Measurements from ENCODE around the gene SMARCC1.

SMARCC1 gene

DNA sequence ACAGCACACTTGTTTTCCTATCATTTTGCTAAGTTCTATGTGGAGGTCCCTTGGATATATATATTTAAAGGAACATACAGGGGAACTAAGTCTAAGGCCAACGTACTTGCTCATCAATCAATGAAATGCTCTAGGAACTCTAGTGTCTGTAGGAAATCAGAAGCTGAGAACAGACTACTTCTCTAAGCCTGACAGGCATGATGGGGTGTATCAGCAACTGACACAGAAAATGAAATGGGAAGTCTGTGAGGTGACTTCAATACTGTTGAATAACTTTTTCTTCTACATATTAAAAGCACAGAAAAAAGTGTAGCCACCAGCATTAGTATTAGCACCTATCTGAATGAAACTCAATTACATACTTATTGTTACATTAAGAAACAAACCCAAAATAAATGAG lies 146.2 kb downstream of the SMARCC1 start:
- DNase-seq (ENCODE audit: low read depth, low spot score) = no peak

DNA sequence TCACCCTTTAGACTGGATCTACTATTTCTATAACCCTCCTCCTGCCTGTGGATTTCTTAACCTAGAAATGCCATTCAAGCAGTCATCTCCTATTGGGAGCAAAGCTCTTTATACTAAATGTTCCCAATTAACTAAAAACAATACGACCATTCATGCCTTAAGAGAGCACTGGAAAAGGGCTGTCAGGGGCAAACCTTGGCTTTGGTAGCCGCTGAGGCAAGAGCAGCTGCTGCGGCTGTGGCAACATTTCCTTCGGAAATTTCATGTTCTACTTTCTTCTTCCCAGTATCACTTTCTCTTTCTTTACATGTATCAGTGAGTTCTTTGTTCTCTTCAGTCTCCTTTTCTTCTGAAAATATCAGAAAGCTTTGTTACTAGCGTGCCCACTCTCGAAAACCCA lies 146.7 kb downstream of the SMARCC1 start:
- DNase-seq (ENCODE audit: low read depth, low spot score) = no peak

DNA sequence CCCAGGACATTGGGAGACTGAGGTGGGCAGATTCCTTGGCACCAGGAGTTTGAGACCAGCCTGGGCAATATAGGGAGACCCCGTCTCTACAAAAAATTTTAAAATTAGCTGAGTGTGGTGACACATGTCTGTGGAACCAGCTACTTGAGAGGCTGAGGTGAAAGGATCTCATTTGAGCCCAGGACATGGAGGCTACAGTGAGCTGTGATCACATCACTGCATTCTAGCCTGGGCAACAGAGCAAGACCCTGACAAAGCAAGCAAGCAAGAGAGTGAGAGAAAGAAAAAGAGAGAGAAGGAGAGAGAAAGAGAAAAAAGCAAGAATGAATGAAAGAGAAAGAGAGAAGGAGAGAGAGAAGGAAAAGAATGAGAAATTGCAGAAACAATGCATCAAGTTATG lies 150.9 kb downstream of the SMARCC1 start:
- DNase-seq (ENCODE audit: low read depth, low spot score) = no peak

DNA sequence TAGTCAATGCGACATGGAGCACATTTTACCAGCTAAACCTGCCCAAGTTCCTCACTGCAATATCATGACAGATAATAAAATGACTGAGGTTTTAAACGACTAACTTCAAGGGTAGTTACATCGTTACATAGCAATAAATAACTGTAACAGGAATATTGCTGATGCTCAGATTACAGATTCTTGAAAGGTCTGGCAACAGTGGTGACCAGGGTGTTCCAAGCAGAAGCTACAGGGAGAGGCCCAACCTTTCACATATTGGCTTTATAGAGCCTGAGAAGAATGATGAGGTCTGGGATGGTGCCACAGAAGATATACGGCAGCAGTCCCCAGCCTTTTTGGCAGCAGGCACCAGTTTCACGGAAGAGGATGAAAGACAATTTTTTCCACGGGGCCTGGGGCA lies 151.9 kb downstream of the SMARCC1 start:
- DNase-seq (ENCODE audit: low read depth, low spot score) = no peak

DNA sequence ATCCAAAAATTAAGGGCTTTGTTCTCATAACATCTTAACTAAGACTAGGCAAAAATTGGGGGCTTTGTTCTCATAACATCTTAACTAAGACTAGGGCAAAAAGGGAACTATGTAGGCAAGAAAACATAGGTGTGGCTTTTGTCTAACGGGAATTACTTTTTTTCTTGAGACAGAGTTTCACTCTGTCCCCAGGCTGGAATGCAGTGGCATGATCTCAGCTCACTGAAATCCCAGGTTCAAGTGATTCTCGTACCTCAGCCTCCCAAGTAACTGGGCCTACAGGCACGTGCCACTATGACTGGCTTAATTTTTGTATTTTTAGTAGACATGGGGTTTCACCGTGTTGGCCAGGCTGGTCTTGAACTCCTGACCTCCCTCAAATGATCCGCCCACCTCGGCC lies 153.3 kb downstream of the SMARCC1 start:
- DNase-seq (ENCODE audit: low read depth, low spot score) = no peak

DNA sequence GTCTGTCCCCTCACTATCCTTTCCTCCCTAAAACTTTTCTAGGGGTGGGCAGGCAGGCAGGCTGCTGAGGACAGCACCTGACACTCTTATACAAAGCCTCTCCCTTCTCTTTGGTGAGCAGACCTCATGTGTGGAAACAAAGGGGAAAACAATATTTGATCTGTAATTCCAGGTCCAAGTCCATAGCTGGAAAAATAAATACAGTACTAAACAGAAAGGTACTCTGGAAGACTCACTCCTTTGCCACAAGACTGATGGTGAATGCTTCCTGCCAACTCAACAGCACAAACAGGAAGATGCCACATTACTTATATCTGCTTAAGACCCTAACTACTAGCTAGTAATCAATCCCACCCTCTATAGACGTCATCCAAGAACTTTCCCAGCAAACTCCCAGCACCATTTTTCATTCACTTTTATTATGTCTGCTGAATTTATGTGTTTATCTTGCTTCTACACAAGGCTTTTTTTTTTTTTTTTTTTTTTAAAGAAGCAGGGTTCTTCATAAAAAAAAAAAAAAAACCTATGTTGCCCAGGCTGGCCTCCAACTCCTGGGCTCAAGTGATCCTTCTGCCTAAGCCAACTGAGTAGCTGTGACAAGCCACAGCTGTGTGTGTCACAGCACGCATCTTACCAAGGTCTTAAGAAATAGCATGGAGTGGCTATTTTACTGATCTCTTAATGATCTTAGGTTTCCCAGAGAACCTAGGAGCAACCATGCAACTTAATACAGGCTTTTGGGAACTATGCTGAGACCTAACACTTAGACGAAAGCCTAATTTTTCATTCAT lies 158.8 kb downstream of the SMARCC1 start:
- no peak for DNase-seq (ENCODE audit: low read depth, low spot score)

DNA sequence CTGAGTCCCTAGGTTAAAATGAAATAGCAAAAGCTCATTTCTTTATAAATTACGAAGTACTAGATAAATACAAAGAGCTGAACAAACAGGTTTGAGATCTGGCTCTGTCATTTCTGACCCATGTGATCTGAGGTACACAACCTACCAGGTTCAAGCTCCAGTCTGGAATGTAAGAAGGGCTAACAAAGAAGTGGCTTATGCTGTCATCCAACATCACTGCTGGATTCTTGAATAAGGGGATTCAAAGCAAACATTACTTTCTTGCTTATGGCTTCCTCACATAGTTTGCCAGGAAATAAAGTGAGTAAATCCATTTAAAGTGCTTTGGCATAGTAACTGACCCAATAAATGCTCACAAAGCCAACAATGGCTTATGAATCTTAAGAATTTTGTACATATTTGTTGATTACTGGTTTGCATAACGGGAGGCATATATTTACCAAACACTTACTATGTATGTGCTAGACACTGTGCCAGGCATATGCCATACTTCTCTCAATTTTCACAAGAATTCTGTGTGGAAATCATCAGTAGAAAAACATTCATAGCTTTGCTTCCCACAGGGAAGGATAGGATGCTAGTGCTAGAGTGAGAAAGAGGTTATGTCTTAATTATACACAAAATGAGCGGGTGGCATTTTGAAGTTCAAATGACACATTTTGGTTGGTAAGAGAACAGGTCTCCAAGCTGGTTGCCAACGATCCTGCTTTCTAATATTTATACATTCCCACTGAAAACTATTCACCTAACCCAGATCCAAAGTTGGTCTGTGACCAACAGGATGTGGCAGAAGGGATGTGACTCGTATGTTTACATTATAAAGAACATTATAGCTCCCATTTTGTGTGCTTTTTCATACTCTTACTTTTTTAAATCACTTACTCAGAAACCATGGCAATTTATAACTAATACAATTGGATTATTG lies 164.3 kb downstream of the SMARCC1 start:
- no peak for DNase-seq (ENCODE audit: low read depth, low spot score)

DNA sequence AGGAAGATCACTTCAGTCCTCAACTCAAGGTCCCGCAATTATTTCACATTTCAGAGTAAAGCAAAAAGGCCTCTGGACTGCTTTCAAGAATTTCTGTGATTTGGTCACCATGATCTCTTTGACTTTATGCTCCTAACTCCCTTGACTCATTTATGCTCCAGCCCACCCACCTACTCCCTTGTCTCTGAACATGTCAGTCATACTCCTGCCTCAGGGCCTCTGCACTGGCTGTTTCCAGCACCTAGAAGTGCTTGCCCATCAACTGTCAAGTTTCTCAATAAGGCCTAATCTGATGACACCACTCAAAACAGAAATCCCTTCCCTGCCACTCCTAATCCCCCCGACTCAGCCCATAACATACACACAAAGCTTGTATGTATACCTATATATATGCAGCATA lies 166.9 kb downstream of the SMARCC1 start:
- DNase-seq (ENCODE audit: low read depth, low spot score) = no peak

DNA sequence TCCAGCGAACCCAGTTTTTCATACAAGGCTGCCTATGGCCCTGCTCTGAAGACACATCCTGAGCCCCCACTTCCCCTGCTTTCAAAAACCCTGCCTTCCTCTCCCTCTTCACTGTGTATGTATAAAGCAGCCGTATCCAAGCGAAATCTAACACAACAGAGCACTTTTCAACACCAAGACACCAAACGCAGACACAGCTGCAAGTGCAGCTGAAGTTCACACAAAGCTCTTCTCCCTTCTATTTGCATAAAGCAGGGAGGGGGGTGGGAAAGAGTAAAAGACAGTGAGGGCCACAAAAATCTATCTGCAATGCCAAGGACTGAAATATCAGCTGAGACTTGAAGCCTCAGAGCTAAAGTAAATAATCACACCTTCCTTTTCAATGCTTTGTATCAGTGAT lies 168.0 kb downstream of the SMARCC1 start:
- DNase-seq (ENCODE audit: low read depth, low spot score) = no peak

DNA sequence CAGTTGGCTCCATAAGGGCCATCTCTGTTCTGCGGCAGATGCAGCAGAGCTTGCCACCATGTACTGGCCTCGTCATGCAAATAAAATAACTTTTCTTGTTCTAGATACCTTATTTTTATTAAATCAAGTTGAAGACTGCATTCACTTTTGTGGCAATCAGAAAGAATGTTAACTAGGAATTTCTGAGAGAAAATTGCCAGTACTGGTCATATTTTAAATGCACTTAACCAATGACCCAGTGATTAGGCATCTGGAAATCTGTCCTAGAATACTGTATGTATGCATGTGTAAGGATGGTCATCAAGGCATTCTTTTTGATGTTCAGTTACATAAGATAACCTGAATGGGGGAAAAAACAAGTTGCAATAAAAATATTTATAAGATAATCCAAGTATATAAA lies 168.8 kb downstream of the SMARCC1 start:
- DNase-seq (ENCODE audit: low read depth, low spot score) = no peak

DNA sequence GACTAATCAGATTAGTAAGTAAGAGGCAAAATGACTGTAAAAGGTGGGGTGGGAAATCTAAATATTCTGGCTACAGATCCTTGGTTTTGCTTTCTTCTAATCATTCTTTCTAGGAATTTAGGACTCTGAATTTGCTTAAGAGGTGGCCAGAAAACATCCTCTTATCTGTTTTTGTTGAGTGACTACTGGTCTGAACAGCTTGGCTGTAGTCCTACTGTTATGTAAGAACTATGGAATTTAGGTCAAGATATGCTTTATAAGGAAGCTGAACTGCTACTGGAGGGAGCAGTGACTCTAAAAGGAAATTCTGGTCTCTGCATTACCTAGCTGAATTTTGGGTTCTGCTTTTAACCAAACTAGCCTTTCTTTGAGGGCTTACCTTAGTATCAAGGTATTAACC lies 169.5 kb downstream of the SMARCC1 start:
- no peak for DNase-seq (ENCODE audit: low read depth, low spot score)

DNA sequence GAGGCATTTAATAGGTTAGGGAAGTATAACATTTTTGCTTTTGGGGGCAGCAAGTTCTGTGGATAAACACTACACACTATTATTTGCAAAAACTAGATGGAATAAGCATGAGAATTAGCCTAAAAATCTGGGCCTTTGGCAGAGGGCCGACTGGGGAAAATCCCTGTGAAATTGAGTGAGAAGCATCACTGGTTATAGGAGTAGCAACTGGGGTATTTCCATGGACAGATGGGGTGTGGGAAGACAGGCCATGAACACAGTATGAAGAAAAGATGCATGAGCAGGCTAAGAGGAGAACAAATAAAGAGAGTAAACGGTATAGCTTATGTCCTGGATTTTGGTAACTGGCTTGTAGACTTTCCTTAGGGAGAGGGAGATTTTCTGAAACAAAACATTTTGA lies 170.1 kb downstream of the SMARCC1 start:
- no peak for DNase-seq (ENCODE audit: low read depth, low spot score)

DNA sequence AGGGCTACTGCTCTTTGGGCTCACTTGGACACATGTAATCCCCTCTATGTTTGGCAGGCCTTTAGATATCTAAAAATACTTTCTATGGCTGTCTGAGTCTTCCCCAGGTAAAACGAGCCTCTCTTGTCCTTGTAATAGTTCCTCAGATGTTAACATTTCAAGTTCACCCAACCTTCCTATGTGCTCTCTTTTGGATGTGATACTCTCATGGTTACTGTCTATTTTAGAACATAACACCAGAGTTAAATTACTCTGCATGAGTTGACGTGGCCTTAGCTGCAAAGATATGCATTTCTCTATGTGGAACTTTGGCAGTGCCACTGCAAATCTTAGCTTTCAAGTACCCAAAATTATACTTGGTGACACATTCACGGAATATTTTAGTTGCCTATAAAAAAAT lies 171.1 kb downstream of the SMARCC1 start:
- DNase-seq (ENCODE audit: low read depth, low spot score) = no peak

DNA sequence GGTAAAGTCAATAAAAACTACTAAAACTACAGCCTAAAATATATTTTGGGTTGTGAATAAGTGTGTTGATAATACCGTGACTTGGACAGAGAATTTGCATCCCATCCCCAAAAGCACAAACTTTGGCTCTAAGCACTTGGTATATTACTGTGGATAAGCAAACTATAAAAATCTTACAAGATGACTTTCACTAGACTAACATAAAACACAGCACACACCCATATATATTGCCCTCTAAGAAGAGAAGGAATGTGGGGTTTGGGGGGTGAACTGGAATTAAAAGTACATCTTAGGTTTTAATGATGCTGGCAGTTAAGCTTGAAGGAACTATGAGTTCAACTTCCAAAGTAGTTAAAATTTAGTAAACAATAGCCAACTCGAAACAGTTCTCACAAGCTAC lies 174.4 kb downstream of the SMARCC1 start:
- DNase-seq (ENCODE audit: low read depth, low spot score) = no peak

DNA sequence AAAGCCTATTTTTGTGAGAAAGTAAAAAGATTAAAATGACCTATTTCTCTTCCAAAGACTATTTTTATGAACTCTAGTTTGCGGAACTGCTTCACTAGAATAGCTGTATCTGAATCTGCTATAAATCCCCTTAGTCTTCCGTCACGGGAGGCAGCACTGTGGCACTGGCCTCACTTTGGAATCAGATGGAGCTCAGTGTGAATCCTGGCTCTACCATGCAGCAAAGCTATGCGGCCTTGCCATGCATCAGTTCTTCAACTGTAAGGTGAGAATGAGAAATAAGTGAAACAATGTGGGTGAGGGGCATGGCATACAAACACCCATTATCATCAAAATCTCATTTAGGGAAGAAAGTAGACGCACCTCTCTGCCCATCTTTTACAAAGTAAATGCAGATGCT lies 175.5 kb downstream of the SMARCC1 start:
- no peak for DNase-seq (ENCODE audit: low read depth, low spot score)

DNA sequence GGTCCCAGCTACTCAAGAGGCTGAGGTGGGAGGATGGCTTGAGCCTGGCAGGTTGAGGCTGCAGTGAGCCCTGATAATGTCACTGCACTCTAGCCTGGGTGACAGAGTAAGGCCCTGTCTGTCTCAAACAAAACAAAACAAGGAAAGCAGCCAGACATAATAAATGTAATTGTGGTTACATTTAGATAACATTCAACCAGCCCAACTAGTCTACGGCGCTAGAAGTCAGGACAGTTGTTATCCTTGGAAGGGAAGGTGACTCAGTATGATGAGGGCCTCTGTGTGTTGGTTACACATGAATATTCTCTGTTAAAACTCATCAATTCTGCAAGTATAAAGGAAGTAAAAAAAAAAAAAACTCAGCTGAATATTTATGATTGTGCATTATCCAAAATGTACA lies 176.0 kb downstream of the SMARCC1 start:
- DNase-seq (ENCODE audit: low read depth, low spot score) = no peak

DNA sequence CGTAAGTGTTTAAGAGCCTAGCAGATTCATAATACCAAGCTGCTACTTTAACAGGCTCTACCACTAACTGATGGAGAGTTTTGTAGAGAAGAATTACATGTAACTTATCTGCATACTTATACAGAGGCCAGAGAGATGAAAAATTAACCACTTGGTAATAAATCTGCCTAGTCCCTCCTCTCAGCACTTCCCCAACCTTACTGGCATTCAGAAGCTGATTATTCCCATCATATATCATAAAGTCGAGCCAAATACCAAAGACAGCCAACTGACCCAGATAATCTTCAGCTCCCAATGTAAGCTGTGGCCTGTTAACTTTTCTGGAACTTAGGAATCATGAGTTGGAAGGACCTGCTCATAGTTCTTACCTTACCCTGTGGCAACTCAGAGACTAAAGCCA lies 177.5 kb downstream of the SMARCC1 start:
- DNase-seq (ENCODE audit: low read depth, low spot score) = no peak

DNA sequence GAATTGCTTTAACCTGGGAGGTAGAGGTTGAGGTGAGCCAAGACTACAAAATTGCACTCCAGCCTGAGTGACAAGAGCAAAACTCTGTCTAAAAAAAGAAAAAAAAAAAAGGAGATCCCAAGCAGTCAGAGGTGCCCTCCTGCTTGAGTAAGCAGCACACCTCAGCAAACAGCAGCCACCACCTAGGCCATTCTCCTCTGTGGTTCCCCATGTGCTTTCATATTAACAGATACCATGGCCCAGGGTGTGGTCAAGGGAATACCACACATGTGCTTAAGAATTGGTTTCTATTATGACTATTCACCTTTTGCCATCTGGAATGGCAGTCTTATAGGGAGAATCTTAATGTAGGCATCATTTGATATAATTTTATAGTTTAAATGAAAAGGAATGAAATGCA lies 178.4 kb downstream of the SMARCC1 start:
- DNase-seq (ENCODE audit: low read depth, low spot score) = no peak

DNA sequence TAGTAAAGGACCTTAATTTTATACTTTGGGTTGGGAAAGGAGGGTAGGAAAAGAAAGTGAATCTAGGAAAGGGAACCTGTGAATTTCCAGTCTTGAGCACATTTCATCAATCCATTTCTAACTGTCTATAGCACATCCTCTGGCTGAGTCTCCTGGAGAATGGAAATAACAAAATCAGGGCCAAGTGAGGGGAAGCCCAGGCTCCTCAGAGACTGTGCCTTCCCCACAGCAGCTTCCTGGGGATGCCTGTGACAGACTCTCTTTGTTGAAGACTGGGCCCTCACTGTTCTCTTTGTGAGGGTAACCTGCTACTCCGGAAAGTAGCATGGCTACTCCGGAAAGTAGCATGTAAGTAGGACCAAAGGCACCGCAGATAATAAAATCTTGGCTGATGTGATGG lies 180.4 kb downstream of the SMARCC1 start:
- DNase-seq (ENCODE audit: low read depth, low spot score) = no peak

DNA sequence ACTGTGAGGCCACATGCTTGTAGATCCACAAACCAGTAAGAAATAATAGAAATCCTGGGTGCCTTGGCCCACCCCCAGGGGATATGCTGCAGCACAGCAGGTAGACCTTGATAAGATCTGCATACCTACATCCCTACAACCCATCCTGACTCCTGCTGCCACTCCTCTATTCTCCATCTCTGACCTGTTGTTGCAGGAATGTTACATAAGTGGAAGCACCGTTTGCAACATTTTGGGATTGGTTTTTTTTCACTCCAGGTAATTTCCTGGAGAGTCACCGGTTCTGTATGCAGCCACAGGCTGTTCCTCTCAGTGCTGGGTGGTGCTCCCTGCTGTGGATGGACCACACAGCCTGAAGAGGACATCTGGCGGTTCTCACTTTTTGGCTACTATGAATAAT lies 186.9 kb downstream of the SMARCC1 start:
- peak; percentile 52 for DNase-seq (ENCODE audit: low read depth, low spot score)

DNA sequence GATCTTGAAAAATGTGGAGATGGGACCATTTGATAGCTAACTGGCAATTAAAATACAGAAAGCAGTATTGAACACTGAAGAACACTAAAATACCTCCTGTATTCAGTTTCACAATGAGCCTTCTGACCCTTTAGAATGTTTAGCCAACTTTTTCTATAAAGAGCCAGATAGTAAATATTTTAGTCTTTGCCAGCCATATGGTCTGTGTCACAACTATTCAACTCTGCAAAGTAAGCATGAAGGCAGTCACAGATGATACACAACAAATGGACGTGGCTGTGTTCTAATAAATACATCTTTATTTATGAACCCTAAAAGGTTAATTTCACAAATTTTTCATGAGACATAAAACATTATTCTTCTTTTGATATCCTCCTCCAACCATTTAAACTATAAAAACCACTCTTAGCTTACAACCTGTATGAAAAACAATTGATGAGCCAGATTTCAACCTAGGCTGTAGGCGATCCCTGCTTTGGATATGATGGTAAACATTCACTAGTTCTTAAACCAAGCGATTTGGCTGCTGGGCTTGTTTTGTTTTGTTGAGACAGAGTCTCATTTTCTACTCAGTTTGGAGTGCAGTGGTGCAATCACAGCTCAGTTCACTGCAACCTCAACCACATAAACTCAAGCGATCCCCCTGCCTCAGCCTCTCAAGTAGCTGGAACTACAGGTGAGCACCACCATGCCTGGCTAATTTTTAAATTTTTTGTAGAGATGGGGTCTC lies 189.5 kb downstream of the SMARCC1 start:
- no peak for DNase-seq (ENCODE audit: low read depth, low spot score)

DNA sequence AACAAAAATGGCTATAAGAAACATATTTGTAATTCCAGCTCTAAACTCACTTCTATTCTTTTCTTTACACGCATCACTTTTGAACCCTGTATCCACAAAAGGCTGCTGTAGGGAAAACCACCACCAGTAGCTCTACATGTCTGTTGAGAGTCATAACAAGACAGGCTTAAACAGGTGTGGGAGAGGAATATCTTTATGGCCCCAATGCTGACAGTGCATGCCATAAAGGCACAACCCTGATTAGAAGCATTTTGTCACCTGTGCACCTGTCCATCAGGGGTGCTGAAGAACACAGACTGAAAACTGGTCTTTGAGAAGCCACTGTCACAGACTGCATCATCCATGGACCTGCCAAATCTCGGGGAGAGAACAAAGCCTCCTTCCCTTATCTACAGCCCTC lies 191.5 kb downstream of the SMARCC1 start:
- DNase-seq (ENCODE audit: low read depth, low spot score) = no peak

Data from iPS DF 19.7 (cell line).